SU-DHL-6 (cell line): ENCODE results near the gene ARSK.
"Not testable (repeated sequence)": the region's sequence is repeated elsewhere in the genome, so short reads cannot be mapped to it uniquely, and the experiment has no call there.

Source experiments
- H2AFZ ChIP-seq: fragments of 200-600 bp; sonication (generic); 2 replicates; pipeline ENCODE4 v1.6.1; 2014; ENCODE audit warnings: low read depth, mild to moderate bottlenecking, moderate library complexity, mixed read lengths, antibody characterized with exemption, low read length; ENCODE audit not compliant: severe bottlenecking
- H3F3A ChIP-seq: fragments of 200-600 bp; shearing (Covaris generic); 2 replicates; pipeline ENCODE4 v1.6.0; 2016; ENCODE audit warnings: antibody characterized with exemption, mild to moderate bottlenecking; ENCODE audit not compliant: insufficient read depth
- H3K27ac ChIP-seq: fragments of 200-600 bp; sonication (generic); 2 replicates; pipeline ENCODE4 v1.5.1; 2016; ENCODE audit warnings: low read depth, mild to moderate bottlenecking, low read length, moderate library complexity, mixed read lengths
- H3K27me3 ChIP-seq: fragments of 200-600 bp; sonication (generic), shearing (Covaris generic); 2 replicates; pipeline ENCODE4 v1.6.0; 2014; ENCODE audit warnings: mild to moderate bottlenecking, low read length
- H3K36me3 ChIP-seq: fragments of 200-600 bp; sonication (generic); 2 replicates; pipeline ENCODE4 v1.6.1; 2014; ENCODE audit warnings: mild to moderate bottlenecking, low read length, mixed read lengths
- H3K4me2 ChIP-seq: fragments of 300-600, 200-600 bp; shearing (Covaris generic), sonication (generic); 2 replicates; pipeline ENCODE4 v1.6.0; 2014; ENCODE audit warnings: low read length, low read depth, mild to moderate bottlenecking; ENCODE audit not compliant: poor library complexity, severe bottlenecking
- H3K4me3 ChIP-seq: fragments of 200-600 bp; sonication (generic); 2 replicates; pipeline ENCODE4 v1.5.1; 2014; ENCODE audit warnings: antibody characterized with exemption, low read length, mild to moderate bottlenecking, mixed read lengths; ENCODE audit not compliant: insufficient read depth, poor library complexity, severe bottlenecking
- H3K79me2 ChIP-seq: fragments of 200-600 bp; sonication (generic); 2 replicates; pipeline ENCODE4 v1.6.1; 2014; ENCODE audit warnings: mild to moderate bottlenecking, low read length, moderate library complexity; ENCODE audit not compliant: insufficient read depth
- H3K9ac ChIP-seq: fragments of 200-600 bp; sonication (generic); 2 replicates; pipeline ENCODE4 v1.7.0; 2014; ENCODE audit warnings: mild to moderate bottlenecking, low read length
- H3K9me2 ChIP-seq: fragments of 200-600 bp; sonication (generic); replicated peaks from 2 replicates; pipeline ENCODE4 v1.6.1; 2014; ENCODE audit warnings: low read length; ENCODE audit not compliant: insufficient read depth
- H3K9me3 ChIP-seq: fragments of 200-600 bp; sonication (generic); 2 replicates; pipeline ENCODE4 v1.6.1; 2014; ENCODE audit warnings: low read length, mixed read lengths; ENCODE audit not compliant: insufficient read depth
- H4K20me1 ChIP-seq: fragments of 200-600 bp; sonication (generic); 2 replicates; pipeline ENCODE4 v1.6.1; 2014; ENCODE audit warnings: low read depth, mild to moderate bottlenecking, antibody characterized with exemption, low read length, moderate library complexity, mixed read lengths
- CTCF ChIP-seq: fragments of 200-600 bp; sonication (generic); IDR thresholded peaks from one replicate; pipeline ENCODE4 v1.5.1; 2017; ENCODE audit warnings: antibody characterized with exemption, mild to moderate bottlenecking, low read length, moderate library complexity; ENCODE audit not compliant: insufficient read depth, poor library complexity, severe bottlenecking
- EZH2phosphoT487 ChIP-seq: fragments of 200-600 bp; sonication (generic), shearing (Covaris generic); conservative IDR thresholded peaks from 2 replicates; pipeline ENCODE4 v1.6.1; 2018; ENCODE audit warnings: mild to moderate bottlenecking, antibody characterized with exemption, low read length, moderate library complexity, mixed read lengths

The ARSK gene

DNA sequence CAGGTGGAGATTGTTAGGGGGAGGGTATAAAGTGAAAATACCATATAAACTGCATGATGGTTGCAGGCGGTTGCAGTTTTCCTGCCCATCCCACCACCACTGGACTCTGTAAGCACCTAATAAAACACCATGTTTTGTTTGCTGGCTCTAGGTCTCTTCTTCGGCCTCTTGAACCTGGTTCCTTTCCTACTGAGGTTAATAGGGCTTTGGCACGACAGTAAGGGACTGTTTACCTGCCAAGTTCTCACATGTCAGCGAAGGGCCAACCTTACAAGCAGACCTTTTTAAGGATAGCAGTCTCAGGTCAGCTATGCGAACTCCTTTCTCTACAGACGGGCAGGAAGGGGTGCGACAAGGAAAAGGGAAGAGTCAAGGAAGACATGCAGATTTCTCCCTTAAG is 88.3 kb downstream of the ARSK start:
- Histone ChIP-seq H3K9me2 (no peaks in the 10 kb centered on the region), H3K36me3 (no peaks in the 10 kb centered on the region), H3K4me2 (no peak overlapping the region), H3K9ac (no peak overlapping the region), H3K79me2 (no peaks in the 10 kb centered on the region), H3F3A (peaks cover 21% of the 10 kb centered on the region), H2AFZ (no peak overlapping the region), H3K4me3 (no peak overlapping the region), H3K27me3 (no peaks in the 10 kb centered on the region), H3K27ac (no peak overlapping the region), H4K20me1 (no peaks in the 10 kb centered on the region), H3K9me3 (no peaks in the 10 kb centered on the region)
- TF ChIP-seq CTCF (no peak), EZH2phosphoT487 (no peak)

DNA sequence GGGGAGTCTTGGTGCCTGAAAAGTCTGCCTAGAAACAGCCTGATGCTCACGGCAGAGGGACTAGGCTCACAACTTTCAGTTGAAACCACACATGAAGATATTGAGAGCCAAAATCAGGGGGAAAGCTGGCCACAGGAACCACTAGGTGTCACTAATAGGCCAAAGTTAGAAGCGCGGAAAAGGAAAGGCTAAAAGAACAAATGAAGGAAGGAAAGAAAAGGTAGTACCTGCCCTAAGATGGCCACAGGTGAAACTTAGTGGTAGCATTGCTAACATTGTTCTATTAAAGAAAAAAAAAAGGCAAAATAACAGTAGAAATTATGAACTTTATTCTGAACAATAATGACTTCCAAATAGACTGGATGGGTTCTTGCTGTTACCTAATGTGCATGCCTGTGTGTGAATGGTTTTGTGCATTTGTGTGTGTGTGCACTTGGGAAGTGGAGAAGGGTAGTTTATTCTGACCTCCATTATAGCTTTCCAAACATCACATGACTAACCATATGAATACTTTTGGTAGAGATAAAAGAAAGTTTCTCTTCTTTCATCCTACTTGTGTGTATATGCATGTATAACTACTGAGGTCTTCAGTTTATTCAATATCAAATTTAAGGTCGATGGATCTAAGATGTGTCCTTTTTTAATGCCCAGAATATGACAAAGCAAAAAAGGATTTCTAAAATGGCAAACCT is 89.6 kb downstream of the ARSK start:
- Histone ChIP-seq H3K4me2 (peak overlapping the region; percentile 9), H3K79me2 (no peaks in the 10 kb centered on the region), H3K27ac (no peak overlapping the region), H3K9me2 (no peaks in the 10 kb centered on the region), H3K9me3 (no peaks in the 10 kb centered on the region), H3F3A (peaks cover 24% of the 10 kb centered on the region), H3K4me3 (no peak overlapping the region), H3K27me3 (no peaks in the 10 kb centered on the region), H2AFZ (peak overlapping the region; percentile 69), H3K9ac (no peak overlapping the region), H3K36me3 (no peaks in the 10 kb centered on the region), H4K20me1 (no peaks in the 10 kb centered on the region)
- TF ChIP-seq EZH2phosphoT487: no peak
- TF ChIP-seq CTCF: peak; percentile 75

DNA sequence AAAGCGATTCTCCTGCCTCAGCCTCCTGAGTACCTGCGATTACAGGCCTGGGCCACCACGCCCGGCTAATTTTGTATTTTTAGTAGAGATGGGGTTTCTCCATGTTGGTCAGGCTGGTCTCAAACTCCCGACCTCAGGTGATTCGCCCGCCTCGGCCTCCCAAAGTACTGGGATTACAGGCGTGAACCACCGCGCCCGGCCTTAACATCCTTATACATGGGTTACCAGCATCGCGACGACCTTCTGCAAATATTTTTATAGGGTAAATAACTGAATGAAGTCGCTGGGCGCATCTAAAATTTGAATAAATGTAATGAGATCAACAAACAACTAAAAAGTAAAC is 91.3 kb downstream of the ARSK start:
- H3K9me3 ChIP-seq, H3K27ac ChIP-seq, H3K36me3 ChIP-seq, H3K79me2 ChIP-seq, H4K20me1 ChIP-seq, H3K9me2 ChIP-seq, H3K27me3 ChIP-seq: not testable (repeated sequence)
- H3K4me3 ChIP-seq: peak overlapping the region; percentile 61
- peaks cover 24% of the 10 kb centered on the region for H3F3A ChIP-seq
- H3K4me2 ChIP-seq: peak overlapping the region; percentile 80
- H2AFZ ChIP-seq: peak overlapping the region; percentile 97
- 0 out of 2 replicates have a peak overlapping the region, but pooled peaks have one; percentile 73 for H3K9ac ChIP-seq

GRCh38 chr5:95646569-95647431 is 91.9 kb downstream of the ARSK start, which contains the start of gene RFESD:
Gene RFESD, plus strand, starts transcription at chr5:95646777. Its CDS starts 5,495 bp downstream, at chr5:95652272.
- no peaks in the 10 kb centered on the region for H4K20me1 ChIP-seq
- peak within 1 kb of the TSS; percentile 73 for H3K9ac ChIP-seq
- peak within 1 kb of the TSS; percentile 80 for H3K4me2 ChIP-seq
- H3K9me3 ChIP-seq: no peaks in the 10 kb centered on the region
- no peaks in the 10 kb centered on the region for H3K9me2 ChIP-seq
- peak within 1 kb of the TSS; percentile 61 for H3K27ac ChIP-seq
- H2AFZ ChIP-seq: peak within 1 kb of the TSS; percentile 97
- H3K79me2 ChIP-seq: no peaks in the 10 kb centered on the region
- no peak for TF ChIP-seq EZH2phosphoT487
- no peak for TF ChIP-seq CTCF
- H3K4me3 ChIP-seq: peak within 1 kb of the TSS; percentile 61
- peaks cover 24% of the 10 kb centered on the region for H3F3A ChIP-seq
- H3K27me3 ChIP-seq: no peaks in the 10 kb centered on the region
- no peaks in the 10 kb centered on the region for H3K36me3 ChIP-seq
